A549 treated with DMSO at 1 μM for 4 hours (cell line): ENCODE data around the gene ORC1. TPM values are rescaled to one million over a fixed set of nuclear protein-coding genes. Genes with fewer than 3 reads are reported as not detected.

Source experiments
- total RNA-seq: library from RNA; stranded (reverse); fragments of 200-300 nt; extraction: Qiagen RNA extraction; gene quantifications from 5 replicates; pipeline ENCODE4 v1.2.3, GENCODE V29; 2022; ENCODE audit warnings: low read depth

The ORC1 gene
- 19.7 to 23.7 TPM (median 20.9 TPM) in 5 replicates for total RNA-seq

DNA sequence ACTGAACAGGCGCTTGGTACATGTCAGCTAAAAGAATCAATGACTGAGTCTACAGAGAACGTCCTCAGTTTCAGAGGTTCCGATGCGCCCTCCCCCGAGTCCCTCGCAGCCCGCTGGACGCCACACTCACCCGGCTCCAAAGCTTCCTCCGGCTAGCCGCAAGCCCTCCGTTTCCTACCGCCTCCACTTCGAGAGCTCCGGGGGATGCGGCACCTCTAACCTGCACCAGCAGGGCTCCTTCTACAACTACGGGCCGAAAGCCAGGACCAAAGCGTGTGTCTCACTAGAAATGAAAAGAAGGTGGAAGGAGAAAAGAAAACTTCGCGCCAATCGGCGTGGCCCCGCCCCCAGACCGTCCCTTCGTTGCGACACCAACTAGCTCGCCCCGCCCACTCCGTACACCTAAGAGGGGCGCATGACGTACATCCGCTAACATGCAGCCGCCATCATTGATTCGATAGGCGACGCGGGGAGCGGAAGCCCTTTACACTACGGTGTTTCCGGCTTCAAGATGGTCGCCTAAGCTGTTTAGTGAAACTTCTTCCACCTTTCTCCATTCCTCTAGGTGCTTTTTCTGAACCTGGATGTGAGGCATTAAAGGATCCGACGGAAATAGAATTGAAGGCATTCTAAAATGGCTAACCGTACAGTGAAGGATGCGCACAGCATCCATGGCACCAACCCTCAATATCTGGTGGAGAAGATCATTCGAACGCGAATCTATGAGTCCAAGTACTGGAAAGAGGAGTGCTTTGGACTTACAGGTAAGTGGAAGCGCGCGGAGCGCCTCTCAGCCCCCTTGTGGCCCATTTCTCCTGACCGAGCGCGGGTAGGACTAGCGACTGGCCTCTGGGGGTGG lies at the start of gene ORC1, which contains the start of gene PRPF38A:
Gene ORC1, minus strand, starts transcription at position 308 of the 859 bp plus-strand sequence. CDS start 2,200 bp downstream, outside the sequence.
Gene PRPF38A, plus strand, starts transcription at position 487 of the 859 bp plus-strand sequence. Its CDS starts 148 bp downstream, at position 635.

GRCh38 chr1:52365746-52366516 lies 38.3 kb downstream of the ORC1 start, which contains the start of gene CC2D1B:
Gene CC2D1B (minus strand): TSS chr1:52366205. CDS start chr1:52364620, 1,585 bp downstream.

Other genes starting within 250 kb of the ORC1 start
- 14.6 to 21.7 TPM (median 17.4 TPM) in 5 replicates for gene CC2D1B, start 38.2 kb downstream of the ORC1 start, total RNA-seq
- gene PRPF38A, start 179 bp upstream of the ORC1 start, total RNA-seq, result 11.7 to 21.4 TPM (median 20.7 TPM) in 5 replicates
- 15.3 to 18.2 TPM (median 17.2 TPM) in 5 replicates for gene TUT4, start 148.7 kb upstream of the ORC1 start, total RNA-seq
- gene GPX7, start 197.9 kb upstream of the ORC1 start, total RNA-seq, result not detected in 5 replicates
- gene SHISAL2A, start 228.7 kb upstream of the ORC1 start, total RNA-seq, result 0.16 TPM in 1 of 5 replicates, not detected in the others